ENCODE data around the gene DOK5.

Gene DOK5

GRCh38 chr20:54452277-54452676 lies 23.1 kb upstream of the DOK5 start:
- Histone ChIP-seq H3K36me3 (ENCODE audit: control insufficient read depth, insufficient read depth, low read length) (no peaks in the 10 kb centered on the region), H3K27me3 (replicated peaks; ENCODE audit: control insufficient read depth, insufficient read depth, low read length) (no peaks in the 10 kb centered on the region), H3K4me3 (replicated peaks; ENCODE audit: low read depth, low read length) (no peak overlapping the region)
- TF ChIP-seq CTCF (IDR thresholded peaks at IDR 0.05; ENCODE audit: insufficient read depth, low read length, poor library complexity, severe bottlenecking) = no peak
- no peak for DNase-seq (ENCODE audit: extremely low read depth, insufficient read length)

- no peak for TF ChIP-seq CTCF (IDR thresholded peaks at IDR 0.05; ENCODE audit: insufficient read depth, low read length, poor library complexity, severe bottlenecking)
- Histone ChIP-seq H3K27me3 (replicated peaks; ENCODE audit: control insufficient read depth, insufficient read depth, low read length) (no peaks in the 10 kb centered on the region), H3K36me3 (ENCODE audit: control insufficient read depth, insufficient read depth, low read length) (no peaks in the 10 kb centered on the region), H3K4me3 (replicated peaks; ENCODE audit: low read depth, low read length) (no peak overlapping the region)
- DNase-seq (ENCODE audit: extremely low read depth, insufficient read length) = no peak
Measured at GRCh38 chr20:54454982-54455381, 20.4 kb upstream of the DOK5 start.

- TF ChIP-seq CTCF (IDR thresholded peaks at IDR 0.05; ENCODE audit: insufficient read depth, low read length, poor library complexity, severe bottlenecking) = no peak
- Histone ChIP-seq H3K4me3 (replicated peaks; ENCODE audit: low read depth, low read length) (no peak overlapping the region), H3K36me3 (ENCODE audit: control insufficient read depth, insufficient read depth, low read length) (no peaks in the 10 kb centered on the region), H3K27me3 (replicated peaks; ENCODE audit: control insufficient read depth, insufficient read depth, low read length) (no peaks in the 10 kb centered on the region)
- DNase-seq (ENCODE audit: extremely low read depth, insufficient read length) = no peak
Measured at GRCh38 chr20:54456423-54456822, 19.0 kb upstream of the DOK5 start.

- TF ChIP-seq CTCF (IDR thresholded peaks at IDR 0.05; ENCODE audit: insufficient read depth, low read length, poor library complexity, severe bottlenecking) = no peak
- Histone ChIP-seq H3K27me3 (replicated peaks; ENCODE audit: control insufficient read depth, insufficient read depth, low read length) (no peaks in the 10 kb centered on the region), H3K4me3 (replicated peaks; ENCODE audit: low read depth, low read length) (no peak overlapping the region), H3K36me3 (ENCODE audit: control insufficient read depth, insufficient read depth, low read length) (no peaks in the 10 kb centered on the region)
- DNase-seq (ENCODE audit: extremely low read depth, insufficient read length) = no peak
Measured at GRCh38 chr20:54456961-54457360, 18.4 kb upstream of the DOK5 start.

- DNase-seq (ENCODE audit: extremely low read depth, insufficient read length) = no peak
- Histone ChIP-seq H3K4me3 (replicated peaks; ENCODE audit: low read depth, low read length) (no peak overlapping the region), H3K27me3 (replicated peaks; ENCODE audit: control insufficient read depth, insufficient read depth, low read length) (no peaks in the 10 kb centered on the region), H3K36me3 (ENCODE audit: control insufficient read depth, insufficient read depth, low read length) (no peaks in the 10 kb centered on the region)
- no peak for TF ChIP-seq CTCF (IDR thresholded peaks at IDR 0.05; ENCODE audit: insufficient read depth, low read length, poor library complexity, severe bottlenecking)
Measured at GRCh38 chr20:54458219-54458618, 17.2 kb upstream of the DOK5 start.

- TF ChIP-seq CTCF (IDR thresholded peaks at IDR 0.05; ENCODE audit: insufficient read depth, low read length, poor library complexity, severe bottlenecking) = no peak
- no peak for DNase-seq (ENCODE audit: extremely low read depth, insufficient read length)
- H3K4me3 ChIP-seq (replicated peaks; ENCODE audit: low read depth, low read length) = no peak overlapping the region
- H3K36me3 ChIP-seq (ENCODE audit: control insufficient read depth, insufficient read depth, low read length) = no peaks in the 10 kb centered on the region
- no peaks in the 10 kb centered on the region for H3K27me3 ChIP-seq (replicated peaks; ENCODE audit: control insufficient read depth, insufficient read depth, low read length)
Measured at GRCh38 chr20:54459279-54459678, 16.1 kb upstream of the DOK5 start.
